GM21737 (cell line): ENCODE data around the gene UGT1A4.

ENCODE experiments used
- ATAC-seq: cut with Tn5 transposase; IDR thresholded peaks from one replicate; pipeline ENCODE4 v1.9.1; 2021; ENCODE audit warnings: mild to moderate bottlenecking, moderate library complexity; ENCODE audit not compliant: unreplicated experiment

Gene UGT1A4

DNA sequence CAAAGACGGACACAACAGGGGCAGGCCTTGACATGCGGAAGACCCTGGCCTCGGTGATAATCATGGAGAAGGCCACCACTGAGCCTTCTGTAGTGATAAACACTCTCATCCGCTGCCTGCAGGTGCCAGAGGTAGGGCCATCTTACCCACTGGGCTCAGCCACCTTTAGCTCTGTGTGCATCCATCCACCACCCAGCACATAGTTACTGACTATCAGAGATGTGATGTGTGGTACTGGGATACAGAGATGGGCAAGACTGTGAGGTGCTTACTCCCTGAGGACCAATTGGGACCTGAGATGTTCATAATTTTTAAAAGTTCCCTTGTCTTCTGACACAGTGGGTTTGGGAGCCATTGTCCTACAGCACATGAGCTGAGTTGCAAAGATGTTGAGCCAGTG, 61.2 kb downstream of the UGT1A4 start:
- no peak for ATAC-seq

DNA sequence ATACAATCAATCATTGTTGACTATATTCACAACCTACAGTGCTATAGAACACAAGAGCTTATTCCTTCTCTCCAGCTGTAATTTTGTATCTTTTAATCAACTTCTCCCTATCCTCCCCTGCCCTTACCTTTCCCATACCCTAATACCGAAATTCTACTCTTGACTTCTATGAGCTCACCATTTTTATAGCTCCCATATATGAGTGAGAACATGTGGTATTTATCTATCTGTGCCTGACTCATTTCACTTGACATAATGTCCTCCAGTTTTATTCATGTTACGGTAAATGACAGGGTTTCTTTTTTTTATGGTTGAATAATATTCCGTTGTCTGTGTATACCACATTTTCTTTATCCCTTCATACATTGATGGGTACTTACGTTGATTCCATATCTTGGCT, 62.2 kb downstream of the UGT1A4 start:
- ATAC-seq, result no peak

- no peak for ATAC-seq
Measured at GRCh38 chr2:233789554-233789953, 71.0 kb downstream of the UGT1A4 start.

- no peak for ATAC-seq
Measured at GRCh38 chr2:233791151-233791882, 72.8 kb downstream of the UGT1A4 start.

GRCh38 chr2:233791883-233792329, 73.4 kb downstream of the UGT1A4 start:
- ATAC-seq, result no peak

GRCh38 chr2:233792720-233793119, 74.2 kb downstream of the UGT1A4 start:
- ATAC-seq, result no peak

- no peak for ATAC-seq
Measured at GRCh38 chr2:233793465-233794127, 75.1 kb downstream of the UGT1A4 start.

- ATAC-seq, result no peak
Measured at GRCh38 chr2:233794128-233794658, 75.7 kb downstream of the UGT1A4 start.

GRCh38 chr2:233795735-233796171, 77.2 kb downstream of the UGT1A4 start:
- no peak for ATAC-seq

- ATAC-seq, result no peak
Measured at GRCh38 chr2:233796254-233796653, 77.7 kb downstream of the UGT1A4 start.

GRCh38 chr2:233798335-233799086, 80.0 kb downstream of the UGT1A4 start:
- no peak for ATAC-seq

DNA sequence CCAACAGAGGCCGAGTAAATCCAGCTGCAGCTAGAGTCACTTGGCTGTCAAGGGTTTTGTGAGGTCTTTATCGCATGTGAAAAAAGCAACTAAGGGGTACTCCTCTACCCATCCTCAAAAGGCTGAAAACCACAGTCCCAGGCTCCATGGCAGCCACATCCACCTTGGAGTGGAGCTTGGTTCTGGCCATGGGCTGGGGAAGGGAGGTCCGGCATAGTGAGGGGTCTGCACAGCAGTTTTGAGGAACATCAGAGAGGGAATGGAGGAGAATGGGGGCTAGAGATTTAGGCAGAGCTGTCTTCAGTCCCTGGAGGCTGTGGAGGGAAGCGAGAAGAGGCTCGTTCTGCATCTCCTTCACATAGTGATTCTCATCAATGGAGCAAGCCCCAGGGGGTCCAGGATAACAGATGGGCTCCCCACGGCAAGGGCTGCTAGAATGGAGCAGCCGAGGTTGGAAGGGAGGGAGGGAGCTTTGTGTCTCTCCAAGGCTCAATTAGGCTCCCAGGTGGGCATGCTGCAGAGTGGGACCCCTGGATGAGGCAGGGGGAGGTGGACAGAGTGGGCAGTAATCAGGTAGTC, 80.6 kb downstream of the UGT1A4 start:
- no peak for ATAC-seq

GRCh38 chr2:233799716-233800115, 81.2 kb downstream of the UGT1A4 start:
- no peak for ATAC-seq

DNA sequence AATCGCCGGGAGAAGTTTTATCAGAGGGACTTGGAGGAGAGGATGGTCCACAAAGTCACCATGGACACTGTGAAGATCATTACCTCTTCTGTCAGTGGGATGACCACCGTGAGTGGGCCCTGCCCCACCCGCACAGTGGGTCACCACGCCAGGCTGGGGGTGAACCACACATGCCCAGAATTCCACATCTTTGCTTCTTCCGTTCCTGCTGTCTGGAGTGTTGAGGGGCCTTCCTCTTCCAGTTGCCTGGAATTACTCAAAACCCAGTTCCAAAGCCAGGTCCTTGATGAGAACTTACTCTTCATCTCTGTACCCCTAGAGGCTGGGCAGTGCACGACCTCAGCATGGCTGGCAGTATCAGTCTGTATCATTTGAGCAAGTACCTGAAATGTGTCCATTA, 81.7 kb downstream of the UGT1A4 start:
- no peak for ATAC-seq

DNA sequence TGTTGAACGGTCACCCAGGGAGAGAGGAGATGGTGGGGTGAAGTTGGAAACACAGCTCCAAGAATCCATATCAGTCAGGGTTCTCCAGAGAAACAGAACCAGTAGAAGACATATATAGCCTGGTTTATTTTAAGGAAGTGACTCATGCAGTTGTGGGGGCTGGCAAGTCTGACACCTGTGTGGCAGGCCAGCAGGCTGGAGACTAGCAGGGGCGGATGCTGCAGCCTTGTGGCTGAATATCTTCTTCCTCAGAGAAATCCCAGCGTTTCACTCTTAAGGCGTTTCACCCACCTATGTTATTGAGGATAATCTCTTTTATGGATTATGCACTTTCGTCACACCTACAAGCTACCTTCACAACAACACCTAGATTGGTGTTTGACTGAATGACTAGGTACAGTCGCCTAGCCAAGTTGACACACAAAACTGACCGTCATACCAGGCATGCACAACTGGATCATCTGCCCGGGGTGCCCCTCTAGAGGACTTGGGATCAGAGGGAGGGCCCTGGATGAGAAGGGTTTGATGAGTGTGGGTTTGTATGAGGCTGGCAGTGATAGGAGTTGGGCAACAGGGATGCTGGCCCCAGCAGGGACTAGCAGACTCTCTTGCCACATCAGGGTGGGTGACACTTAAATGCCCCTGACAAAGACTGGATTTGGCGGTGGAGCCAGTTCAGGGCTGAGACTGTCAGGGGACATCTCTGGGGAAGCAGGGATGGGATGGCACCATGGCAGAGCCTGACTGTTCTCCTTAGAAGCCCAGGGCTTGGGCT, 83.0 kb downstream of the UGT1A4 start:
- no peak for ATAC-seq

DNA sequence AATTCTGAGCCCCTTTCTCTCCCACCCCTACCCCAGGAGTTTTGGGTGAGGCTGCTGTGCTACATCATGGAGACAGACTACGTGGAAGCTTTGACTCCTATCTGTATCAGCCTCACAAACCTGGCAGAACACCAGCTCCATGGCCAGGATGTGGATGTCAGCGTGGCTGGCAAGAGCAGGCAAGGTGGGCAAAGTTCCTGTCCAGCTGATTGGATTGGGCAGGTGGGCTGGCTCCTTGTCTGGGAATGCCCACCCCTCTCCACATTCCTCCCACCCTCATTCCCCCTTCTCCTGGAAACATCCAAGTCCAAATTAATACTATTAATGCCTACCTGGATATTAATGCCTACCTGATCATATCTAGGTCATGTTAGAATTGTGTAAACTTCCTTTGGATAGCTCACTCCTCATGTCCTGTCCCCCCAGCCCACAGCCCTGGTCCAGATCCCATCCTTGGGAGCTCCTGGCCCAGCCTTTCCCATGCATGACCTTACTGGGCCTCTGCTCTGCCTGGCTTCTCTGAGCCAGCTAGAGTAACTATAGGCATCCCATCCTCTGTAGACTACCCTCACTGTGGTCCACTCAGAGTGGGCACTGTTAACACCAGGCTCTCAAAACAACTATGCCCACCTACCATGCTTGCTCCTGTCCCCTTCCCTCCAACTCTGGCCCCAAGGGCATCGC, 83.7 kb downstream of the UGT1A4 start:
- ATAC-seq, result no peak

- no peak for ATAC-seq
Measured at GRCh38 chr2:233803292-233803911, 84.9 kb downstream of the UGT1A4 start.

- ATAC-seq, result no peak
Measured at GRCh38 chr2:233803994-233804393, 85.5 kb downstream of the UGT1A4 start.

DNA sequence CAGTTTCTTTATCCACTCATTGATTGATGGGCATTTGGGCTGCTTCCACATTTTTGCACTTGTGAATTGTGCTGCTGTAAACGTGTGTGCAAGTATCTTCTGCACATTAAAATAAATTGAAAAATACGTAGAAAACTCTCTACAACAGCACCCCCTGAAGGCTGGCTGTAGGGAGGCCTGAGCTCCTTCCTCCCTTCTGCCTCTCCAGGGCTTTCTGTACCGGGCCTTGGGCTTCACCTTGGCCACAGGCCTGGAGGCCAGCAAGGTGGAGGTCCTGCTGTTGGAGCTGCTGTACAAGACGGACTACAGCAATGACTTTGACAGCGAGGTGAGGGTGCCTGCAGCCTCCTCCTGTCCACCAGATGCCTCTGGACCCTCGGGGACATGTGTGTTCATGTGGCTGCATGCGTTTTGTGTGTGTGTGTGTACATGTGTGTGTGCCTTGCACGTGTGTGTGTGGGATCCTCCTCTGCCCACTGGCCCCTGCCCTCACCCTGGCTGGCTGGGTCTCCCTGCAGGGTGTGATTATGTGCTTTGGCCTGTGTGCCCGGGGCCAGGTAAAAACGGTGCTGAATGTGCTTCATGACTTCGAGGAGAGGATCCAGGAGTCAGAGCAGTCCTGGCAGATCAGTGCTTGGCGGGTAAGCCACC, 88.8 kb downstream of the UGT1A4 start:
- no peak for ATAC-seq
